K562 (cell line): ENCODE measurements around the gene ZNF644. TPM values are rescaled to one million over a fixed set of nuclear protein-coding genes. Genes with fewer than 3 reads are reported as not detected.
A peak's percentile ranks its signal among the peaks of the same experiment; 100 is the strongest.

Source experiments
- ATAC-seq: fragments of 200-7000 bp; cut with Tn5 transposase; 3 replicates; pipeline ENCODE4 v1.9.1; 2020; ENCODE audit warnings: moderate library complexity
- BruUV-seq: library from RNA; stranded (reverse); fragments of 400-500 nt; replicated peaks from 2 replicates; lab custom pipeline; 2021; lab: Mats Ljungman, UMichigan
- CTCF ChIA-PET: fragments of 300-600 bp; formaldehyde crosslinking; extraction: SDS; loops from one replicate; lab custom pipeline; 2021; ENCODE audit warnings: low intra/inter-chr PET ratio; lab: Yijun Ruan, JAX
- POLR2A ChIA-PET: fragments of 300-600, 350-650 bp; sonication (Branson Sonifier 250); formaldehyde crosslinking; extraction: SDS; loops from one replicate; lab custom pipeline; 2021; ENCODE audit warnings: antibody characterized with exemption, inconsistent platforms; lab: Yijun Ruan, JAX
- DNase-seq, 4 experiments: peaks; one replicate each; pipeline versions ENCODE4 v3.0.0 to v3.0.0-alpha.2; 2011 to 2018; ENCODE audit warnings: low spot score in 3 of 4, mixed read lengths in 3 of 4; ENCODE audit errors: extremely low read depth in 1 of 4
- FAIRE-seq: peaks from 2 replicates; lab custom pipeline; 2011; peaks lifted over from hg19 to GRCh38; lab: Jason Lieb, UNC
- H2AFZ ChIP-seq: 2 replicates; pipeline ENCODE4 v1.6.0; 2011; ENCODE audit warnings: low read depth, low read length, control low read depth, inconsistent platforms
- H3K27ac ChIP-seq: fragments of 200-600 bp; 3 replicates; pipeline ENCODE4 v1.8.0; 2011; ENCODE audit warnings: low read depth, mild to moderate bottlenecking, control low read depth, inconsistent platforms, low read length, moderate library complexity, mixed read lengths; ENCODE audit errors: extremely low read depth
- H3K27me3 ChIP-seq, 2 experiments: fragments of 300-600 bp in 1 of 2; 2 replicates in 1 of 2; 3 replicates in 1 of 2; pipeline versions ENCODE4 v1.6.0 to v1.8.0; 2011; ENCODE audit warnings: inconsistent platforms in 2 of 2, low read length in 2 of 2, mild to moderate bottlenecking in 1 of 2, mixed read lengths in 1 of 2, moderate library complexity in 1 of 2; ENCODE audit not compliant: control insufficient read depth in 2 of 2, insufficient read depth in 2 of 2
- H3K36me3 ChIP-seq: fragments of 300-600 bp; 3 replicates; pipeline ENCODE4 v1.8.0; 2011; ENCODE audit warnings: mild to moderate bottlenecking, low read length, inconsistent platforms; ENCODE audit not compliant: control insufficient read depth, insufficient read depth
- H3K4me1 ChIP-seq, 2 experiments: fragments of 200-600 bp in 1 of 2; replicated peaks in 1 of 2; 2 replicates in 1 of 2; 3 replicates in 1 of 2; pipeline versions ENCODE4 v1.5.1 to v1.8.0; 2011; ENCODE audit warnings: inconsistent platforms in 2 of 2, low read length in 2 of 2, mild to moderate bottlenecking in 1 of 2, mixed read lengths in 1 of 2, moderate library complexity in 1 of 2; ENCODE audit not compliant: control insufficient read depth in 2 of 2, insufficient read depth in 2 of 2
- H3K4me2 ChIP-seq: 2 replicates; pipeline ENCODE4 v1.6.1; 2011; ENCODE audit warnings: low read length, control low read depth, inconsistent platforms, mixed read lengths; ENCODE audit not compliant: insufficient read depth
- H3K4me3 ChIP-seq: fragments of 200-600 bp; sonication (generic), shearing (Covaris generic); 2 replicates; pipeline ENCODE4 v1.5.1; 2016; ENCODE audit warnings: control low read depth, inconsistent platforms
- H3K79me2 ChIP-seq: fragments of 200-600 bp; 3 replicates; pipeline ENCODE4 v1.8.0; 2011; ENCODE audit warnings: low read length, inconsistent platforms; ENCODE audit not compliant: control insufficient read depth, insufficient read depth
- H3K9ac ChIP-seq, 2 experiments: 2 replicates each; pipeline versions ENCODE4 v1.6.0 to v1.6.1; 2011; ENCODE audit warnings: low read depth in 2 of 2, low read length in 2 of 2, control low read depth in 1 of 2, inconsistent platforms in 1 of 2, mild to moderate bottlenecking in 1 of 2, mixed read lengths in 1 of 2; ENCODE audit not compliant: insufficient read depth in 1 of 2
- H3K9me1 ChIP-seq: one replicate; pipeline ENCODE4 v1.6.0; 2011; ENCODE audit warnings: inconsistent platforms, mild to moderate bottlenecking, low read length, moderate library complexity; ENCODE audit not compliant: control insufficient read depth, insufficient read depth
- H3K9me3 ChIP-seq: replicated peaks from 2 replicates; pipeline ENCODE4 v1.5.1; 2011; ENCODE audit warnings: low read depth, low read length, inconsistent platforms; ENCODE audit not compliant: control insufficient read depth, insufficient read depth
- H4K20me1 ChIP-seq: replicated peaks from 2 replicates; pipeline ENCODE4 v1.6.1; 2011; ENCODE audit warnings: low read length, inconsistent platforms, mixed read lengths; ENCODE audit not compliant: control insufficient read depth, insufficient read depth
- CHD4 ChIP-seq: fragments of 200-600 bp; sonication (generic); IDR thresholded peaks from 3 replicates; pipeline ENCODE4 v1.6.1; 2012; ENCODE audit warnings: low read depth, mild to moderate bottlenecking, mixed read lengths, low read length, inconsistent platforms; ENCODE audit not compliant: insufficient read depth, insufficient replicate concordance, poor library complexity, severe bottlenecking
- ZBTB33 ChIP-seq: sonication (generic); formaldehyde crosslinking; IDR thresholded peaks from 2 replicates; pipeline ENCODE4 v1.8.1; 2023; ENCODE audit warnings: mild to moderate bottlenecking, missing genetic modification reagents
- ZNF384 ChIP-seq: IDR thresholded peaks from 2 replicates; pipeline ENCODE4 v1.6.1; 2012; ENCODE audit warnings: low read depth, low read length, improper control_type of control experiment
- ZNF395 ChIP-seq: fragments of 200-800 bp; sonication (Bioruptor generic); IDR thresholded peaks from 2 replicates; pipeline ENCODE4 v1.6.1; 2017; ENCODE audit warnings: missing genetic modification characterization, missing compliant biosample characterization
- WGBS: fragments of 100-300 bp; shearing (Covaris generic); methylation state at CpG from one replicate; pipeline ENCODE4 v1.1.6; 2016; ENCODE audit warnings: low coverage, mixed read lengths; ENCODE audit not compliant: insufficient coverage; ENCODE audit errors: missing lambda C conversion rate; 5-methylcytosine and 5-hydroxymethylcytosine counted together
- in situ Hi-C: fragments of 300-500 bp; cut with MboI; formaldehyde crosslinking; loops from 4 replicates; pipeline ENCODE4 v1.15.0; 2018; ENCODE audit warnings: inconsistent platforms, mixed read lengths
- intact Hi-C: fragments of 100-400 bp; cut with micrococcal nuclease; formaldehyde crosslinking; loops from 2 replicates; pipeline ENCODE4 v1.14.2; 2022
- polyA plus RNA-seq, 8 experiments: library from polyadenylated mRNA; depleted of rRNA in 4 of 8; stranded (reverse) in 5 of 8; unstranded in 3 of 8; fragments of >200 nt; fragmentation: Nextera tagmentation in 2 of 8; fragmentation: Illumina TruSeq in 1 of 8; extraction: Ambion mirVana in 2 of 8; extraction: Trizol in 1 of 8; gene quantifications; 2 replicates each; pipeline versions ENCODE4 v1.2.1 to v1.2.3, GENCODE V29; 2011 to 2014; ENCODE audit warnings: inconsistent platforms in 1 of 8, missing spikeins in 1 of 8
- total RNA-seq, 7 experiments: library from RNA; depleted of rRNA in 6 of 7; stranded (reverse); fragments of >200 nt in 6 of 7; fragmentation: Illumina TruSeq in 2 of 7; extraction: Trizol in 2 of 7; gene quantifications; 2 replicates each; pipeline versions ENCODE4 v1.2.1 to v1.2.3, GENCODE V29; 2011 to 2021; ENCODE audit warnings: low replicate concordance in 1 of 7

ZNF644 gene
- total and polyA plus RNA-seq, 9 of the 15 experiments (the other 6 are each of a cell fraction or from before 2014, with no cell fraction given), result 25.3 to 71.4 (median 39.6) TPM

- no peaks in the 10 kb centered on the region; the same call in 1 of the 2 replicates for H4K20me1 ChIP-seq
- H3K4me2 ChIP-seq, result no peak overlapping the region
- no peak overlapping the region for H3K9ac ChIP-seq
- BruUV-seq, result no TSS peak
- in situ Hi-C loops, result no loop called here
- no peak overlapping the region for H3K4me3 ChIP-seq
- no peaks in the 10 kb centered on the region for H3K9me1 ChIP-seq
- H3K27ac ChIP-seq, result no peak overlapping the region
- 0 out of 3 replicates have a peak, but pooled peaks cover 4% of the 10 kb centered on the region for H3K36me3 ChIP-seq
- H3K79me2 ChIP-seq, result peaks cover 86% of the 10 kb centered on the region
- no peak overlapping the region for H2AFZ ChIP-seq
- intact Hi-C loops, result no loop called here
- WGBS, result 93% methylated on average over 4 of the region's 7 CpGs
- no peaks in the 10 kb centered on the region for H3K9me3 ChIP-seq
- no peak for DNase-seq
- no peaks in the 10 kb centered on the region for H3K27me3 ChIP-seq
- ChIA-PET POLR2A (interaction anchor here (4.5 kb wide), 1 partner anchor 13 kb away, joined by 40 read pairs; the partner anchor contains the start of gene ZNF644), CTCF (no interaction called here)
- peak; percentile 42; the same call in 1 of the 2 replicates for TF ChIP-seq ZBTB33
- no peak for TF ChIP-seq ZNF395
- peak; percentile 40; the same call in 1 of the 2 replicates for TF ChIP-seq ZNF384
- no peak for TF ChIP-seq CHD4
- H3K4me1 ChIP-seq, result no peaks in the 10 kb centered on the region
- ATAC-seq, result peak; percentile 58
- no peak for FAIRE-seq
Observed at GRCh38 chr1:91007092-91007491, 14.7 kb downstream of the ZNF644 start.
